UCSD-AML1 (cell line): ENCODE results near the gene XPR1.
A peak's percentile ranks its signal among the peaks of the same experiment; 100 is the strongest.

Experiments used
- DNase-seq: peaks from one replicate; lab custom pipeline; 2025; ENCODE audit not compliant: unreplicated experiment; lab: John Stamatoyannopoulos, UW

The XPR1 gene

GRCh38 chr1:180614730-180615129 lies 17.1 kb upstream of the XPR1 start:
- no peak for DNase-seq

DNA sequence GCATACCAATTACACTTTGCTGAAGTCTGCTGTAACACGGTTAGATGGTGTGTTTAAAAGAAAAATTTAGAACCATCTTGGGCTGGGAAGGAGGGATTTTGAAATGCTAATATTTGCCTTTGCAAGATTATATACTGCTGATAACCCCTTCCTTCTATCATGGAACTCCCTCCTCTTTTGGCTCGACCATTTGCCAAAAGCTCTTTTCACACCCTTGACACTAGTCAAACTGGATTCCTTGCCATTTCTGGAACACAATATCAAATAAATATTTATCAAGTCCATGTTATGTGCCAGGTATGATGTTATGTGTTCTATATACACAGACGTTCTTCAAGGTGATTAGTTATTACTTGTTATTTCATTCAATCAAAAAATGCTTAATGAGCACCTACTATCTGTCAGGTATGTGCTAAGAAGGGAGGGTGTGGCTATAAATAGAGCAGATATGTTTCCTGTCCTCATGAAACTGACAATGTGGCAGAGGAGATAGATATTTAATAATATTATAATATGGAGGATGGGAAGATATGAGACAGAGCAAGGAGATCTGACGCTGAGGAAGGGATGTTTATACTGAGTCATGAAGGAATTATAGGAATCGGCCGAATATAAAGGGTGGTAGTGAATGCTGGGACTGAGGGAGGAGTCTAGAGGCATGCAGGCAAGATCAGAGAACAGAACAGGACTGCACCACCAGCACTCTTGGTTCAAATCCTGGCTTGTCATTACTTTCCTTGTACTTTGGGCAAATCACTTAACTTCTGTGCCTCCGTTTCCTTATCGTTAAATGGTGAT lies 16.1 kb upstream of the XPR1 start:
- no peak for DNase-seq

DNA sequence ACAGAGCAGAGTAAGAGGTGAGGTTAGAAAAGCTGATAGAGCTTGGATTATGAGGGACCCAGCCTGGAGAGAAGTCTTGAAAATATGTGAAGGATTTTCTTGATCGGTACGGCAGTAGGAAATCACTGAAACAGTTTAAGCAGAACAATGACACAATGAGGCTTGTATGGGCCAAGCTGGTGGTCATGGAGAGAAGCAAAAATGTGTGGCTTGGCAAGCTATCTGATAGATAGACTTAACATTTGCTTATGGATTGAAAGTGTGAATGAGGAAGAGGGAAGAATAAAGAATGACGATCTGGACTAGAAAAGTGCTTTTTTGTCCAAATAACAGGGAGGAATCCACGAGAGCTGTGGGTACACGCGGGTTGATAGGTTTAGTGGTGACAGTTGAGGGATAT lies 15.4 kb upstream of the XPR1 start:
- DNase-seq = no peak

GRCh38 chr1:180617774-180618395 lies 13.9 kb upstream of the XPR1 start:
- peak; percentile 38 for DNase-seq

- DNase-seq = no peak
Measured at GRCh38 chr1:180620581-180620980, 11.2 kb upstream of the XPR1 start.

DNA sequence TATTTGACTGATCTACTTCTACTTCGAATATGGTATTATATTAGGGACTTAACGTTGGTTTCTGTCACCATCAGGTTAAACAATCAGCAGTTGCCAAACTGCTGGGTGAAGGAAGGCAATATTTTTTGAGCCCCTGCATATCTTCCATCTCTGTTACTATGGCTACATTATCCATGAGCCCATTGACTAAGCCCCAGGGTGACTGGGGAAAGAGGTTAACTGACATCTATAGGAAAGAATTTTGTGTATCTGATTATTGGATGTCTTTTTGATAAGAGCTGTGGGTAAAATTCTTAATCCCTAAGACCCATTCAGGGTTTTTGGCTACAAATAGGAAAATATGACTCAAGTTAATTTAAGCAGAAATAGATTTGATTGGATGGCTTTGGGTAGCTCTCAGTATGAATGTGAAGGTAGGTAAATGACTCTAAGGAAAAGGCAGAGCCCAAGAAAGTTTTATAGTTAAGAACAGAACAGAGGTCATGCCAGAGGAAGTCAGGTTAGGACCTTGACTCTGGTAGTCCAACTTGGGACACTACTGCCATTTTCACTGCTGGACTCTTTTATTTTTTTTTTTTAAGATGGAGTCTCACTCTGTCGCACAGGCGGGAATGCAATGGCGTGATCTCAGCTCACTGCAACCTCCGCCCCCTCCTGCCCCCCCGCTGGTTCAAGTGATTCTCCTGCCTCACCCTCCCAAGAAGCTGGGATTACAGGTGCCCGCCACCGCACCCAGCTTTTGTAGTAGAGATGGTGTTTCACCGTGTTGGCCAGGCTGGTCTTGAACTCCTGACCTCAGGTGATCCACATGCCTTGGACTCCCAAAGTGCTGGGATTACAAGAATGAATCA lies 8.9 kb upstream of the XPR1 start:
- no peak for DNase-seq

GRCh38 chr1:180623579-180624347 lies 8.1 kb upstream of the XPR1 start:
- no peak for DNase-seq

DNA sequence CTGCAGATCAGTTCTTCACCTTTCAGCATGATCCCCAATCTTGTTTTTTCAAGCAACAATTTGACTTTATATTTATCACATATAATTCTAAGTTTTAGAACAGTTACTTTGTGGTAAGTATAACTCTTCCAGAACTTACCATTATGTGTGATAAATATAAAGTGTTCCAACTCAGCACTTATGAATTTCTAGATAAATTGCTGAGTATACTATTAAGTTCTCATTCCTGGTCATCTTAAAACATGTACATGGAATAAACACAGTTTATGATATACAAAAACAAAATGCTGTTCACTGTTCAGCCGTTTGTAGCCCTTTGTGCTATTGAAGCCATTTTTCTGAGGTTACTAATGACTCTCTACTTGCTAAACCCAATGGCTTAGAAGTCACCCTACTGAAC lies 5.1 kb upstream of the XPR1 start:
- DNase-seq = no peak

DNA sequence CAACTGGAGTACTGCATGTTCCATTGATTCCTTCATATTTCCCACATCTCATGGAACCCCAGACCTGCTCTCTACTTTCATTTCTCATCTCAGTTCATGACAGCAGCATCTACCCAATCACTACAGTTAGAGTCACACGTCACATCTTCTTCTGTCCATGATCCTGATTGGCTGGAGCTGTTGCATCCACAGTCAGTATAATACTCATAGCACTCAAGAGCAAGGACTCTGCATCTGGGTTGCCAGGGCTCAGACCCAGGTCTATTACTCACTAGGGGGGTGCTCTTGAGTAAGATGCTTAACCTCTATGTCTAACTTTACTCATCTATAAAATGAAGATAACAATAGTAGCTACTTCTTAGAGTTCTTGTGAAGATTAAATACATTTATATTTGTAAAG lies 4.4 kb upstream of the XPR1 start:
- no peak for DNase-seq

DNA sequence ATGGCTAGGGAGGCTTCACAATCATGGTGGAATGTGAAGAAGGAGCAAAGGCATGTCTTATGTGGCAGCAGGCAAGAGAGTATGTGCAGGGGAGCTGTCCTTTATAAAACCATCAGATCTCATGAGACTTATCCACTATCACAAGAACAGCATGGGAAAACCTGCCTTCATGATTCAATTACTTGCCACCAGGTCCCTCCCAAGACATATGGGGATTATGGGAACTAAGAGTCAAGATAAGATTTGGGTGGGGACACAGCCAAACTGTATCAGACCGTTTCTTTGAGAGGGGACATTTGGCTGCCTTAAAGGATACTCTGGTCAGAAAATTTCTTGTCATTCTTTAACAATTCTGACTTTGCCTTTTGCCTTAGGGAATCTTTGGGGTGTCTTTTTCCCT lies 3.2 kb upstream of the XPR1 start:
- DNase-seq = no peak

DNA sequence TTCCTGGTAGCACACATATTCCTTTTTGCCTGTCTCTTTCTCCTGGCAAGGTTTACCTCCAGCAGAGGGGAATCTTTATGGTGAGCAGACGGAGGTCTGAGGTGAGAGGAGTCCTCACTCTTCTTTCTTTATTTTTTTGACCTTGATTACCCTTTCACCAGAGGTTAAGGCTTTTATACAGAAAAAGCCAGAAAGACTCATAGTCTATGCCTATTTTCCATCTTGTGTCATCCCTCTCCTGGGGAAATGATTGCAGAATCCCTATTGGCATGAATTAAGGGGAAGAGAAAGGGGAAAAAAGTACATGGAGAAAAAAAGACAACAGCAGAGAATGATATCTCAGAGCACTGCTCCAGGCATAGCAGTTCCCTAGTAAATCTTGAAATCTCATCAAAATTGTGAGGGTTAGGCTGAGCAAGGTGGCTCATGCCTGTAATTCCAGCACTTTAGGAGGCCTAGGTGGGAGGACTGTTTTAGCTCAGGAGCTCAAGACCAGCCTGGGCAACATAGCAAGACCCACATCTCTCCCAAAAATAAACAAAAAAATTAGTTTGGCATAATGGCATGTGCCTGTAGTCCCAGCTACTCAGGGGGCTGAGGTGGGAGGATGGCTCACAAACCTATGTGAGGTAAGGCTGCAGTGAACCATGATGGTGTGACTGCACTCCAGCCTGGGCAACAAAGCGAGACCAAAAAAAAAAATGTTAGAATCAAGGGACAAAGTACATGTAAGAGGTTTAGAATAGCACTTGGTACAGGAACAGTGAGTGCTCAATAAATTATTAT lies 1.2 kb upstream of the XPR1 start:
- no peak for DNase-seq

DNA sequence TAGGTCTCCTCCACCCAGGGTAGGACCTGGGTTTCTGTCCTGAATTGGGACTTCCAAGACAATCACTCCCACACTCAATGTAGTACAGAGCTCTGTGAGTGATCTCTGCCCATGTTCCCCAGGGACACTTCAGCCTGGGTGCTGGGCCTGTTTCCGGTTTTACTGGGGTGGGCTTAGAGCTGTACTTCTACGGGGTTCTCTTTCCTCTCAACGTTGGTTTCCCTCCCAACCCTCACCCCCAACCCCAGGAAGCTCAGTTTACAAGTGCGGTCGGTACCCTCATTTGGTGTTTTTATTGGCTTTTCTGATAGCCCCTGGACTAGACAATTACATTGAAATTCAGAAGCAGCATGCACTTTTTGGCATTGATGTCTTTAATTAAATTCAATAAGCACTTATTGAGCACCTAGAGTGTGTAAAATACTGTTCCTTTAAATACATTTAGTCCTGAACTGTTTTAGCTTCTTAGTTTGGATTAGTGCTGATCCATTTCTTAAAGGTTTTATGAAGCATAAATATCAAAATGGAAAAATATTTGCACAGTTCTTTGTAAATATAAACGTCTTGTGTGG lies 542 bp upstream of the XPR1 start:
- DNase-seq = no peak

- peak; percentile 79 for DNase-seq
Measured at GRCh38 chr1:180632326-180633056, 669 bp downstream of the XPR1 start.

DNA sequence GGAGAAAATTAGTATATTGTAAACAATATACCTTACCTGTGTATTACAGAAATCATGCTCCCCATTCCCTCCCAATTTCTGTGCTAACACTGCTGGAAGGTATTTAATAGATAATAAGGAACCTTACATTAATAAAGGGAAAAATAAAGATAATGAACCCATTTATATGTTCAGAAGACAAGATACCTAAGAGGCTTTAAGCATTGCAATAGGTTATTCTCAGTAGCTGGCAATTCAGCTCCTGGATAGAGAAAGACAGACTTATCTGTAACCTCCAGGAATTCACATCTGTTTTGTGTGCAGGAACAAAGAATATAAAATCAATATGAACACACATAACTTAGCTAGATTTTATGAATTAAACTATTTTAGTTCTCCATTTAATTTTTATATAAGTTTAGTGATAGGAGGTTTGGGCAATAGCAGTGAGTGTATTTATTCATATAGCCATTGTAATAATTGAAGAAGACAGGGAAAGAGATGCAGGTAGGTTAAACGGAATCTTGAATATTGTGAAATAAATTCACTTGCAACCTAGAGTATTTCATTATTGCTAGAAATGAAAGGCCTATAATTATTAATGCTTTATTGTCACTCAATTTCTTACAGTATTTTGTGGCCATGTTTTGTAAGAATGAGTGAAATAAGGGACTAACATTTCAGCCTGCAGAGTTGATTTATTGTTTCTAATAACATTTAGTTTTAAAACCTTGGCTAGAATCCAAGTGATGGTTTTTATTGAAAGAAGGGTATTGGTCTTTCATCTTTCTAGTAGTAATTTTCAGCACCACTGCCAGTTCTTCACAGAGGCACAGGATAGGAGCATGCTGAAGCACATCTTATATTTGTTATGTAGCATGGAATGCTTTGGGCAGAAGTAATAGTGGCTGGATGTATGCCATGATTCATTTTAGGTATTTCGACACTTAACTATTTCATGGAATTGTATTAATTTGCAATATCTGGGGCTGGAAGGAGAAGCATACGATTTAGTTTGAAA lies 1.5 kb downstream of the XPR1 start:
- no peak for DNase-seq

DNA sequence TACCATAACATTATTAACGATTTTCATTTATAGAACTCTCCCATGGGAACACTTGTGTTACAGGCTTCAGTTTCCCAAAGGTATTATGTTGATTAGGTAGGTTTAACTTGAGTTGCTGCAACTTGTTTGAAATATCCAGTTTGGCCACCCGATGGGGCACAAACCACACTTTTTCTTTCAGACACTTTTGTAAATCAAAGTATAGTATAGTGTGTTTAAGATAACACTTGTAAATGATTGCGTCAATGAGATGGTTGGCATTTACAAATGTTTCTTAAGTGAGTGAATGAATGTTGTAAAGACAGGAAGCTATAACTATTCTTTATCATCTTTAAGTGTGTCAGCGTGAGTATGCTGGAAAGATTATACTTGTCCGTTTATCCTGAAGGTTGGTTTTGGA lies 4.3 kb downstream of the XPR1 start:
- DNase-seq = no peak

- DNase-seq = no peak
Measured at GRCh38 chr1:180639871-180640270, 8.0 kb downstream of the XPR1 start.

DNA sequence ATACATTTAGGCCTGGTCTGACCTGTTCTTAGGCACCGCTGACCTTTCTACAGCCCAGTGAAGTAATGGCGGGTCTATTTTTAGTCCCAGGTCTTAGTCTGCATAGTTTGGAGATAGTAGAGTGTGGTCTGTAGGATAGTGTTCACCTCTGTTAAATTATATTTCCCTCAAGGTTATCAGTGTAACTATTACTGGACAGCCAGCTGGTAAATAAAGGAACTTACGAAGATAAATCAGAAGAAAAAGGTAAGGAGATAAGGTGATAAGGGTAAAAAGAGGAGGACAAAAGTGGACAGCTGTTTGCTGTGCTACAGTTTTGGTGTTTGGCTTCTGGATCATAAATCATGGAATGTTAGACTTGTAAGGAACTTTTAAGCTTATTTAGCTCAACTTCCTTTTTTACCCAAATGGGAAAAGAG lies 8.7 kb downstream of the XPR1 start:
- DNase-seq = no peak

GRCh38 chr1:180641662-180642061 lies 9.8 kb downstream of the XPR1 start:
- DNase-seq = no peak
